ENCODE data around the gene ADRA2A. TPM values are rescaled to one million over a fixed set of nuclear protein-coding genes. Genes with fewer than 3 reads are reported as not detected.

ADRA2A gene
- total RNA-seq, 1 experiment from 2014 or later, result not detected

DNA sequence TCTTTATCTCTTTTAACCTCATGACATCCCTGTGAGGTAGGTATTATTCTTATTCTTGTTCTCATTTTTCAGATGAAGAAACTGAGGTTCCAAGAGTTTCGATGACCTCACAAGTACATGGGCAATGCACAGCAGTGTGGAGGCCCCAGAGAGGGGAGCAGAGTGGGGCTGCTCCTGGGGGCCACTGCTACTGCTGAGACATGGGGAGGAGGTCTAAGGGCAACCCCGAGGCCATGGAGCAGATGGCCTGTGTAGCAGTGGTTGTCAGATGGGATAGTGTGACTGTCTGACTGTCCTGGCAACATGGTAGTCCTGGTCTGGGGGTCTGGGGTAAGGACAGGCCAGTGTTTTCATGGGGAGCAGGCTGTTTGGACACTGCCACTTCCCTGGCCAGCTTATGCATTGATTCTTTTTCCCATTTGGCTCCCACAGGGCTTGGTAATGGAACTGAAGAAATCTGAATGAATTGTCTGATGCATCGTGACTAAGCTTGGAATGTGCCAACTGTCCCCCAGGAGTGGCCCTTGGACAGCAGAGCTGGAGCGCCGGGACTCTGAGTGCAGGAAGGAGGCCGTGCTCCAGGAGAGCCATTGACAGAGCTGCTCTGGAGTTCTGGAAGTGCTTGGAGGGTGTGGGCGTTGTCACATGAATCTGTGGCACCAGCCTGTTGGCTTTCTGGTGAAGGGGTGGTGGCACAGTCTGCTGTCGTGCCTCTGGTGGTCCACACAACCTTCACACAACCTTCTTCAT lies 40.9 kb downstream of the ADRA2A start:
- Histone ChIP-seq H3K9me3 (ENCODE audit: low read length) (no peaks in the 10 kb centered on the region), H4K20me1 (ENCODE audit: insufficient read depth, low read depth, low read length) (no peaks in the 10 kb centered on the region), H3K4me1 (ENCODE audit: low read length) (no peaks in the 10 kb centered on the region), H3K27me3 (ENCODE audit: low read length) (no peaks in the 10 kb centered on the region), H3K36me3 (ENCODE audit: insufficient read depth, low read length) (no peaks in the 10 kb centered on the region), H3K4me3 (ENCODE audit: low read length) (no peak overlapping the region), H3K9me2 (replicated peaks; ENCODE audit: insufficient read depth, low read length) (no peaks in the 10 kb centered on the region), H3K9ac (ENCODE audit: low read length) (no peak overlapping the region), H3K79me2 (ENCODE audit: low read length) (no peaks in the 10 kb centered on the region), H3K27ac (ENCODE audit: low read length) (no peak overlapping the region), H3K4me2 (ENCODE audit: low read depth, low read length, poor library complexity, severe bottlenecking) (no peak overlapping the region), H2AFZ (ENCODE audit: low read length) (no peak overlapping the region)
- DNase-seq, result no peak

DNA sequence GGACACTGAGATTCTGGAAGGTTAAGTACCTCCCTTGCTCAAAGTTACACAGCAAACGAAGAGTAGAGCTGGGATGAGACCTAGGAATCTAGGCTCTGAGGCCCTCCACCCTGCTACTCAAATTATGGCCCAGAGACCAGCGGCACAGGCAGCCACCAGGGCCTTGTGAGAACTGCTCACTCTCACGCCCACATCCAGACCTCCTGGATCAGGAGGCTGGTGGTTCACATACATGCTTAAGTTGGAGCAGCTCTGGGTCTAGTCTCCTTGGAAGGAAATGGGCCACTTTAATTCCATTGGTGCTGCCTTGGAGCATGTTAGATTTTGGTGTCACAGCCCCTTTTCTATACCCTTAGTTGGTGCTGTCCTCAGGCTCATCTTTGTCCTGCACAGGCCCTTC lies 41.9 kb downstream of the ADRA2A start:
- no peaks in the 10 kb centered on the region for H3K9me3 ChIP-seq (ENCODE audit: low read length)
- no peaks in the 10 kb centered on the region for H3K27me3 ChIP-seq (ENCODE audit: low read length)
- no peak overlapping the region for H2AFZ ChIP-seq (ENCODE audit: low read length)
- no peak overlapping the region for H3K9ac ChIP-seq (ENCODE audit: low read length)
- H3K27ac ChIP-seq (ENCODE audit: low read length), result no peak overlapping the region
- H3K4me2 ChIP-seq (ENCODE audit: low read depth, low read length, poor library complexity, severe bottlenecking), result no peak overlapping the region
- no peak for DNase-seq
- H3K4me1 ChIP-seq (ENCODE audit: low read length), result no peaks in the 10 kb centered on the region
- no peaks in the 10 kb centered on the region for H3K79me2 ChIP-seq (ENCODE audit: low read length)
- H3K4me3 ChIP-seq (ENCODE audit: low read length), result no peak overlapping the region
- no peaks in the 10 kb centered on the region for H3K36me3 ChIP-seq (ENCODE audit: insufficient read depth, low read length)
- H4K20me1 ChIP-seq (ENCODE audit: insufficient read depth, low read depth, low read length), result no peaks in the 10 kb centered on the region
- H3K9me2 ChIP-seq (replicated peaks; ENCODE audit: insufficient read depth, low read length), result no peaks in the 10 kb centered on the region

DNA sequence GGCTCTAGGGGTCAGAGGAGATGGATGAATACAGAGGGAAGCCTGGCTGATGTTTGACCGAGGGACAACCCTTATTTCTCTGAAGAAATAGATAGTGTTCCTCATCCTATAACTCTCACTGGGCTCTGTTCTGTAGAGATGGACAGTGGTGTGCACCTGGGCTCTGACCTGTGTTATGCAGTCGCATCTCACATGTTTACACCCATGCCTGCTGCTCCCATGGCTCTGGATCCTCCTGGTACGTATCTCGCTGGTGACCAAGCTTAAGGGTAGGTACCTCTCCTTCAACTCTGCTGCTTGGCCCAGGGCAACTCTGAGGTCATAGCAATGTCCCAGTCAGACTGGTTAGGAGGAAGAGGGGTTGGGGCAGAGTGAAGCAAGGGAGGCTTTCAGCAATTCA lies 42.8 kb downstream of the ADRA2A start:
- no peak for DNase-seq
- no peak overlapping the region for H3K9ac ChIP-seq (ENCODE audit: low read length)
- no peaks in the 10 kb centered on the region for H3K9me2 ChIP-seq (replicated peaks; ENCODE audit: insufficient read depth, low read length)
- H2AFZ ChIP-seq (ENCODE audit: low read length), result no peak overlapping the region
- no peak overlapping the region for H3K4me2 ChIP-seq (ENCODE audit: low read depth, low read length, poor library complexity, severe bottlenecking)
- no peaks in the 10 kb centered on the region for H3K79me2 ChIP-seq (ENCODE audit: low read length)
- H3K4me3 ChIP-seq (ENCODE audit: low read length), result no peak overlapping the region
- no peaks in the 10 kb centered on the region for H3K4me1 ChIP-seq (ENCODE audit: low read length)
- no peaks in the 10 kb centered on the region for H4K20me1 ChIP-seq (ENCODE audit: insufficient read depth, low read depth, low read length)
- no peaks in the 10 kb centered on the region for H3K27me3 ChIP-seq (ENCODE audit: low read length)
- H3K9me3 ChIP-seq (ENCODE audit: low read length), result no peaks in the 10 kb centered on the region
- H3K36me3 ChIP-seq (ENCODE audit: insufficient read depth, low read length), result no peaks in the 10 kb centered on the region
- no peak overlapping the region for H3K27ac ChIP-seq (ENCODE audit: low read length)

- Histone ChIP-seq H3K27me3 (ENCODE audit: low read length) (no peaks in the 10 kb centered on the region), H3K9ac (ENCODE audit: low read length) (no peak overlapping the region), H3K36me3 (ENCODE audit: insufficient read depth, low read length) (no peaks in the 10 kb centered on the region), H3K27ac (ENCODE audit: low read length) (no peak overlapping the region), H3K4me3 (ENCODE audit: low read length) (no peak overlapping the region), H3K79me2 (ENCODE audit: low read length) (no peaks in the 10 kb centered on the region), H2AFZ (ENCODE audit: low read length) (no peak overlapping the region), H4K20me1 (ENCODE audit: insufficient read depth, low read depth, low read length) (no peaks in the 10 kb centered on the region), H3K9me3 (ENCODE audit: low read length) (no peaks in the 10 kb centered on the region), H3K4me1 (ENCODE audit: low read length) (no peaks in the 10 kb centered on the region), H3K9me2 (replicated peaks; ENCODE audit: insufficient read depth, low read length) (no peaks in the 10 kb centered on the region), H3K4me2 (ENCODE audit: low read depth, low read length, poor library complexity, severe bottlenecking) (no peak overlapping the region)
- DNase-seq, result no peak
Observed at GRCh38 chr10:111122127-111122526, 45.3 kb downstream of the ADRA2A start.

- H3K4me3 ChIP-seq (ENCODE audit: low read length), result no peak overlapping the region
- no peaks in the 10 kb centered on the region for H3K9me2 ChIP-seq (replicated peaks; ENCODE audit: insufficient read depth, low read length)
- H3K27me3 ChIP-seq (ENCODE audit: low read length), result no peaks in the 10 kb centered on the region
- no peaks in the 10 kb centered on the region for H3K36me3 ChIP-seq (ENCODE audit: insufficient read depth, low read length)
- H3K9ac ChIP-seq (ENCODE audit: low read length), result no peak overlapping the region
- DNase-seq, result no peak
- no peaks in the 10 kb centered on the region for H3K9me3 ChIP-seq (ENCODE audit: low read length)
- H3K4me2 ChIP-seq (ENCODE audit: low read depth, low read length, poor library complexity, severe bottlenecking), result no peak overlapping the region
- no peaks in the 10 kb centered on the region for H3K4me1 ChIP-seq (ENCODE audit: low read length)
- H2AFZ ChIP-seq (ENCODE audit: low read length), result no peak overlapping the region
- H4K20me1 ChIP-seq (ENCODE audit: insufficient read depth, low read depth, low read length), result no peaks in the 10 kb centered on the region
- no peaks in the 10 kb centered on the region for H3K79me2 ChIP-seq (ENCODE audit: low read length)
- H3K27ac ChIP-seq (ENCODE audit: low read length), result no peak overlapping the region
Observed at GRCh38 chr10:111123883-111124282, 47.1 kb downstream of the ADRA2A start.

GRCh38 chr10:111125102-111125501 lies 48.3 kb downstream of the ADRA2A start:
- DNase-seq, result no peak

GRCh38 chr10:111126077-111126476 lies 49.2 kb downstream of the ADRA2A start:
- H3K27ac ChIP-seq (ENCODE audit: low read length), result no peak overlapping the region
- H2AFZ ChIP-seq (ENCODE audit: low read length), result no peak overlapping the region
- no peaks in the 10 kb centered on the region for H4K20me1 ChIP-seq (ENCODE audit: insufficient read depth, low read depth, low read length)
- no peak overlapping the region for H3K9ac ChIP-seq (ENCODE audit: low read length)
- H3K79me2 ChIP-seq (ENCODE audit: low read length), result no peaks in the 10 kb centered on the region
- H3K9me2 ChIP-seq (replicated peaks; ENCODE audit: insufficient read depth, low read length), result no peaks in the 10 kb centered on the region
- H3K36me3 ChIP-seq (ENCODE audit: insufficient read depth, low read length), result no peaks in the 10 kb centered on the region
- no peaks in the 10 kb centered on the region for H3K9me3 ChIP-seq (ENCODE audit: low read length)
- no peaks in the 10 kb centered on the region for H3K4me1 ChIP-seq (ENCODE audit: low read length)
- DNase-seq, result no peak
- H3K4me3 ChIP-seq (ENCODE audit: low read length), result no peak overlapping the region
- no peaks in the 10 kb centered on the region for H3K27me3 ChIP-seq (ENCODE audit: low read length)
- no peak overlapping the region for H3K4me2 ChIP-seq (ENCODE audit: low read depth, low read length, poor library complexity, severe bottlenecking)

More at GRCh38 chr10:111125102-111125501, 48.3 kb downstream of the ADRA2A start:
- H3K4me2 ChIP-seq (ENCODE audit: low read depth, low read length, poor library complexity, severe bottlenecking), result no peak overlapping the region
- H3K4me3 ChIP-seq (ENCODE audit: low read length), result no peak overlapping the region
- H3K4me1 ChIP-seq (ENCODE audit: low read length), result no peaks in the 10 kb centered on the region
- no peaks in the 10 kb centered on the region for H3K9me2 ChIP-seq (replicated peaks; ENCODE audit: insufficient read depth, low read length)
- H3K36me3 ChIP-seq (ENCODE audit: insufficient read depth, low read length), result no peaks in the 10 kb centered on the region
- H3K79me2 ChIP-seq (ENCODE audit: low read length), result no peaks in the 10 kb centered on the region
- H3K27me3 ChIP-seq (ENCODE audit: low read length), result no peaks in the 10 kb centered on the region
- no peak overlapping the region for H2AFZ ChIP-seq (ENCODE audit: low read length)
- H3K9ac ChIP-seq (ENCODE audit: low read length), result no peak overlapping the region
- H3K27ac ChIP-seq (ENCODE audit: low read length), result no peak overlapping the region
- no peaks in the 10 kb centered on the region for H3K9me3 ChIP-seq (ENCODE audit: low read length)
- no peaks in the 10 kb centered on the region for H4K20me1 ChIP-seq (ENCODE audit: insufficient read depth, low read depth, low read length)

GRCh38 chr10:111127081-111127848 lies 50.4 kb downstream of the ADRA2A start:
- Histone ChIP-seq H3K27ac (ENCODE audit: low read length) (no peak overlapping the region), H3K27me3 (ENCODE audit: low read length) (no peaks in the 10 kb centered on the region), H3K36me3 (ENCODE audit: insufficient read depth, low read length) (no peaks in the 10 kb centered on the region), H3K4me1 (ENCODE audit: low read length) (no peaks in the 10 kb centered on the region), H3K4me2 (ENCODE audit: low read depth, low read length, poor library complexity, severe bottlenecking) (no peak overlapping the region), H2AFZ (ENCODE audit: low read length) (no peak overlapping the region), H3K9ac (ENCODE audit: low read length) (no peak overlapping the region), H3K9me2 (replicated peaks; ENCODE audit: insufficient read depth, low read length) (no peaks in the 10 kb centered on the region), H4K20me1 (ENCODE audit: insufficient read depth, low read depth, low read length) (no peaks in the 10 kb centered on the region), H3K4me3 (ENCODE audit: low read length) (no peak overlapping the region), H3K9me3 (ENCODE audit: low read length) (no peaks in the 10 kb centered on the region), H3K79me2 (ENCODE audit: low read length) (no peaks in the 10 kb centered on the region)
- no peak for DNase-seq

Measured in Karpas-422 (cell line).